Measurements from ENCODE around the gene INPP5J.

GRCh38 chr22:31123292-31123602, 481 bp downstream of the INPP5J start:
- no peak for TF ChIP-seq CTCF (IDR thresholded peaks at IDR 0.05; ENCODE audit: poor library complexity)
- no peak for TF ChIP-seq EZH2phosphoT487 (IDR thresholded peaks at IDR 0.05; ENCODE audit: low read depth, severe bottlenecking, unreplicated experiment)
- TF ChIP-seq EZH2 (IDR thresholded peaks at IDR 0.05; ENCODE audit: borderline replicate concordance): no peak

Measured in hepatocyte (in vitro differentiated cells).